Right renal pelvis (tissue), 4 donors: ENCODE data around the gene CHURC1. TPM values are rescaled to one million over a fixed set of nuclear protein-coding genes. Genes with fewer than 3 reads are reported as not detected.

Source experiments
- DNase-seq, 4 donors: peaks; one replicate each; pipeline ENCODE4 v3.0.0-alpha.2; 2013; ENCODE audit warnings: low read depth in 4 of 4, low spot score in 3 of 4, missing footprints in 1 of 4
- polyA plus RNA-seq, 4 donors: library from polyadenylated mRNA; unstranded; fragments of 120-200 nt; gene quantifications; one replicate each; pipeline ENCODE4 v1.2.1, GENCODE V29; 2013; ENCODE audit not compliant: insufficient read length in 4 of 4

Gene CHURC1
- polyA plus RNA-seq, 4 donors, result 55.9 to 65.6 (median 60.7) TPM

DNA sequence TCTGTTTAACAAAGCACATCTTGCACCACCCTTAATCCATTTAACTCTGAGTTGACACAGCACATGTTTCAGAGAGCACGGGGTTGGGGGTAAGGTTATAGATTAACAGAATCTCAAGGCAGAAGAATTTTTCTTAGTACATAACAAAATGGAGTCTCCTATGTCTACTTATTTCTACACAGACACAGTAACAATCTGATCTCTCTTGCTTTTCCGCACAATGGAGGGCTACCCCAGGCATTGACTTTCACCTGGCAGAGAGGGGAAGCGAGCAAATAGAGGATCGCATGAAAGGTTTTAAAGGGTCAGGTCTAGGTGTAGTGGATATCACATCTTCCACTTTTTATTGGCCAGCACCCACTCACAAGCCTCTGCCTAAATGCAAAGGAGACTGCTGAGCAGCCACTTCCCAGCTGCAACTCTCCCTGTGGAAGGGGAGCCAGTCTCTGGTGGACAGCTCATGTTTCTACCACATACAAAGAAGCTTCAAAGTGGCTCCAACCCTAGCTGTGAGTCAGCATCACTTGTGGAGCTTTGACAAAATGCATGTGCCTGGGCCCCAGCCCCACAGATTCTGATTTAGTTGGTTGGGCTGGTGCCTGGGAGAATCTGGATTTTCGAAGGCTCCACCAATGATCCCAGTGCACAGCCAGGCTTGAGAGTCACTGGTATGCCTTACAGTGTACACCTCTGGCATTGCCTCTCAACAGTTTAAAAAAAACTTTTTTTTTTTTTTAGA is 65.2 kb downstream of the CHURC1 start:
- no peak for DNase-seq

DNA sequence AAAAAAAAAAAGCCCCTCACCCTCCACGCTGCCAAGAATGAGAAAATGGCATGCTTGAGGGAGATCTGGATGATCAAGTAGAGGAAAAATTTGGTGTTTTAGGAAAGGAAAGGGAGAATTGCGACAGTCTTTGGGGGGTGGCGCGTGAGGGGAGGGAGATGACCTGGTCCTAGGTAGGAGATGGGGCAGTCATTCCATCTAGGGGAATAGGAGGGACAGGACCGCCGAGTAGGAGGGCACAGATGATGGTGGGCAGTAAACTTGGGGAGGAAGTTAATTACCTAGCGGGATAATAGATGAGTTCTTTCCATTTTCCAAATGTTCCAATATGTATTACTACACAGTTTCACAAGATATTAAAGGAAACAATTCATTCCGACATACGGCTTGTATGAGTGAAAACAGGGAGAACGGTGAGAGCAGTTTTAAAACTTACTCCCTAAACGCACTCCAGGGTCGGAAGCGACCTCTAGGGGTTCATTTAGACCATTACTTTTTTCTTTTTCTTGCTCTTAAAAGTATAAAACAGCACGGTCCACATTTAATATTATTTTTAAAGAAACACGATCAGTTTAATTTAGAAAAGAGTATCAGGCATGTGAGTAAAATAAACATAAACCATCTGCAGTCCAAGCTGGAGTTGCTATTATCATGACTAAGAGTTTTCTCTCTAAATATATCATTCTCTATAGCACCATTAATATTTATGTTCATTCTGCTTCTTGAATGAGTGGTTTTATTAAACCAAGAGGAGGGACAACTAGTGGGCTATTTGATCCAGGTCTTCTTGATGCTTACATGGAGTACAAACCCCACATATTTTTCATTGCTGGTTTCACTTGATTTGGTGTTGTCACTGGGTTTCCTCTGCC is 69.4 kb downstream of the CHURC1 start:
- no peak for DNase-seq

Other genes starting within 250 kb of the CHURC1 start
- 100 to 1,000 TPM in 2 of 4 donors, 10 to 100 TPM in 2; 93.6 to 109 (median 100.0) TPM for gene PLEKHG3, start 210.0 kb upstream of the CHURC1 start, polyA plus RNA-seq
- gene SPTB, start 34.5 kb upstream of the CHURC1 start, polyA plus RNA-seq, result 10 to 100 TPM; 11.0 to 16.9 (median 12.1) TPM
- 1 to 10 TPM in 2 of 4 donors, under 1 TPM in 2; 0.55 to 2.5 (median 1.1) TPM for gene GPX2, start 28.3 kb downstream of the CHURC1 start, polyA plus RNA-seq
- 10 to 100 TPM; 19.3 to 27.4 (median 22.6) TPM for gene RAB15, start 57.9 kb downstream of the CHURC1 start, polyA plus RNA-seq
- 10 to 100 TPM; 26.1 to 36.3 (median 30.6) TPM for gene FNTB, start 72.4 kb downstream of the CHURC1 start, polyA plus RNA-seq
- 10 to 100 TPM; 58.7 to 67.2 (median 62.4) TPM for gene MAX, start 188.1 kb downstream of the CHURC1 start, polyA plus RNA-seq